ENCODE measurements around the gene VANGL1. TPM values are rescaled to one million over a fixed set of nuclear protein-coding genes. Genes with fewer than 3 reads are reported as not detected.

VANGL1 gene
- total RNA-seq, 1 donor from 2014 or later: 13.8 TPM

DNA sequence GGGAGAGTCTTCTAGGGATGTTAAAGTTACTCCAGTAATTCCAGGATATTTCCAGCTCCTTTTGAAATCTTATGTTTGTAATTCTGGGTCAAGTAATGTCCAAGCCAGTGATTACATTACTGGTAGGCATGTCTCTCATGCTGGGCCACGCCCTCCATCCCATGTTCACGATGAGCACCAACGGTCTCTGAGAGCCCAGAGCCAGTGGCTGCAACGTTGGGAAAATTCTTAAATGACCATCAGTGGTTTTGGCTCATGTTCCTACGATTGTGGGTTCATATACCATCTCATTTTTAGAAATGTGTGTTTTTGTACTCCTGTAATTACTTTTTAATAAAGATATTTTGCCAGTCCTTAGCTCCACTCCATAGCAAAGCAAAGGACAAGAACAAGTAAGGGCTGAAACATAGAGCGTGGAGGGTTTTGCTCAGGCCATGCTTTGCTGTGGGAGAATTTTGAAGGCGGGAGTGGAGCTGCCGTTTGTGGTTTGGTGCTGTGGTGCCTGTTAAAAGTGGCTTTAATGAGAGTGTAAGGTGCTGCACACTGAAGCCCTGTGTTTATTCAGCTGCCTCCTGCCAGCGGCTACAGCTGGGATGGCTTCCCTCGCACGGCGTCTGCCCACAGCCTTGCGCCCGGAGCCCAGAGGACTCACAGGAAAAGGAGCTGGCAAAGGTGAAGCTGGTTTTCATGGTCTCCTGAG, 28.9 kb downstream of the VANGL1 start:
- H3K4me1 Mint-ChIP-seq (ENCODE audit: low read depth, unreplicated experiment): peaks cover 39% of the 10 kb centered on the region
- Histone ChIP-seq H3K36me3 (ENCODE audit: insufficient read depth, low read length) (peaks cover 7% of the 10 kb centered on the region), H3K79me2 (ENCODE audit: insufficient read depth, low read length) (peaks cover 28% of the 10 kb centered on the region), H3K4me2 (ENCODE audit: low read length) (peak overlapping the region; percentile 78), H3K9me3 (ENCODE audit: insufficient read depth, low read depth, low read length) (peaks cover 9% of the 10 kb centered on the region), H3K4me1 (ENCODE audit: insufficient read depth, low read length) (peaks cover 38% of the 10 kb centered on the region), H3K4me3 (ENCODE audit: insufficient read depth, low read depth, low read length) (no peak overlapping the region), H3K9ac (ENCODE audit: low read length) (peak overlapping the region; percentile 54), H4K20me1 (ENCODE audit: insufficient read depth, low read length) (no peaks in the 10 kb centered on the region), H2AFZ (ENCODE audit: low read depth, low read length) (no peak overlapping the region), H3K27me3 (ENCODE audit: insufficient read depth, low read length) (no peaks in the 10 kb centered on the region), H3K27ac (ENCODE audit: low read depth, low read length) (peak overlapping the region; percentile 79)
- H3K9me3 Mint-ChIP-seq (ENCODE audit: unreplicated experiment): peaks cover 4% of the 10 kb centered on the region
- peaks cover 22% of the 10 kb centered on the region for H3K36me3 Mint-ChIP-seq (ENCODE audit: low read depth, unreplicated experiment)
- FAIRE-seq: no peak
- peak; percentile 78 for DNase-seq (ENCODE audit: low read depth)
- no peaks in the 10 kb centered on the region for H3K27me3 Mint-ChIP-seq (ENCODE audit: low read depth, unreplicated experiment)
- TF ChIP-seq, protein P1, sequence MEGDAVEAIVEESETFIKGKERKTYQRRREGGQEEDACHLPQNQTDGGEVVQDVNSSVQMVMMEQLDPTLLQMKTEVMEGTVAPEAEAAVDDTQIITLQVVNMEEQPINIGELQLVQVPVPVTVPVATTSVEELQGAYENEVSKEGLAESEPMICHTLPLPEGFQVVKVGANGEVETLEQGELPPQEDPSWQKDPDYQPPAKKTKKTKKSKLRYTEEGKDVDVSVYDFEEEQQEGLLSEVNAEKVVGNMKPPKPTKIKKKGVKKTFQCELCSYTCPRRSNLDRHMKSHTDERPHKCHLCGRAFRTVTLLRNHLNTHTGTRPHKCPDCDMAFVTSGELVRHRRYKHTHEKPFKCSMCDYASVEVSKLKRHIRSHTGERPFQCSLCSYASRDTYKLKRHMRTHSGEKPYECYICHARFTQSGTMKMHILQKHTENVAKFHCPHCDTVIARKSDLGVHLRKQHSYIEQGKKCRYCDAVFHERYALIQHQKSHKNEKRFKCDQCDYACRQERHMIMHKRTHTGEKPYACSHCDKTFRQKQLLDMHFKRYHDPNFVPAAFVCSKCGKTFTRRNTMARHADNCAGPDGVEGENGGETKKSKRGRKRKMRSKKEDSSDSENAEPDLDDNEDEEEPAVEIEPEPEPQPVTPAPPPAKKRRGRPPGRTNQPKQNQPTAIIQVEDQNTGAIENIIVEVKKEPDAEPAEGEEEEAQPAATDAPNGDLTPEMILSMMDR (IDR thresholded peaks at IDR 0.05; ENCODE audit: insufficient read depth, low read depth, low read length): no peak
- TF ChIP-seq EZH2 (IDR thresholded peaks at IDR 0.05; ENCODE audit: insufficient read depth, low read length): no peak
- peak overlapping the region; percentile 45 for H3K4me3 Mint-ChIP-seq (ENCODE audit: unreplicated experiment)
- H3K27ac Mint-ChIP-seq (ENCODE audit: unreplicated experiment): peak overlapping the region; percentile 67

DNA sequence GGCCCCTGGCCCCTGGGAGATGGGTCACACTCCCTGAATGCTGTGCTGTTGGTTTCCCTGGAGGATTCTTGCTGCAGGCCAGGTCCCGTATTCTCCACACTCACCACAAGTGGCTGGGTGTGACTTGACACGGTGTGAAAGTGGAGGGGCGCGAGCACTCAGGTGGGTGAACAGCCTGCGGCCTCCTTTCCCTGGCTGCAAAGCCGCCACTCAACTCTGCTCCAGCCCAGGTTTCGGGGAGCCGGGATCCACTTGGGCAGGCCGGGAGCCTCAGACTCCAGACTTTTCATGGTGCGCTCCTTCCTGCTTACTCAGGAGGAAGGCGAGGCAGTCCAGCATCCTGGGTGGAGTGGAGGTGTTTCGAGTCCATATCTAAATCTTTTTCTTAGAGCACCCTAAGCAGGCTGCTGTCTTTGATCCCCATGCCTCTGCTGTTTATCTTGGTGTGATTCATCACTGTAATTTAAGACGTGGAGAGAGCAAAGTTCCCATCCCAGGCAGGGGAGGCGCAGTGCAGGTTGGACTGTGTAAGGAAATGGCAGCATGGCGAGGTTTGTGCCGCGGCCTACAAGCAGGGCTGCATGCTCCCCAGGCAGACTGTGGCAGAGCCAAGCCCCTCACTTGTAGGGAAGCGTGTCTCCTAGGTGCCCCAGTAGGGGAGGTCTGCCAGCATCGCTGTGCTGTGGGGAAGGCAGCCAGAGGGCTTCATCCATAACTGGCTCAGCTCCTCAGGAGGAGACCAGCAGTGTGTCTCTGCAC, 29.6 kb downstream of the VANGL1 start:
- Histone ChIP-seq H3K9me3 (ENCODE audit: insufficient read depth, low read depth, low read length) (peaks cover 9% of the 10 kb centered on the region), H4K20me1 (ENCODE audit: insufficient read depth, low read length) (no peaks in the 10 kb centered on the region), H3K79me2 (ENCODE audit: insufficient read depth, low read length) (peaks cover 28% of the 10 kb centered on the region), H3K4me3 (ENCODE audit: insufficient read depth, low read depth, low read length) (peak overlapping the region; percentile 22), H2AFZ (ENCODE audit: low read depth, low read length) (peak overlapping the region; percentile 8), H3K4me2 (ENCODE audit: low read length) (peak overlapping the region; percentile 78), H3K9ac (ENCODE audit: low read length) (peak overlapping the region; percentile 54), H3K27ac (ENCODE audit: low read depth, low read length) (peak overlapping the region; percentile 79), H3K36me3 (ENCODE audit: insufficient read depth, low read length) (peaks cover 5% of the 10 kb centered on the region), H3K4me1 (ENCODE audit: insufficient read depth, low read length) (peaks cover 38% of the 10 kb centered on the region), H3K27me3 (ENCODE audit: insufficient read depth, low read length) (no peaks in the 10 kb centered on the region)
- DNase-seq (ENCODE audit: low read depth) (peak; percentile 72), FAIRE-seq (no peak)
- peaks cover 19% of the 10 kb centered on the region for H3K36me3 Mint-ChIP-seq (ENCODE audit: low read depth, unreplicated experiment)
- TF ChIP-seq, protein P1 (IDR thresholded peaks at IDR 0.05; ENCODE audit: insufficient read depth, low read depth, low read length): no peak
- no peak for TF ChIP-seq EZH2 (IDR thresholded peaks at IDR 0.05; ENCODE audit: insufficient read depth, low read length)
- H3K27me3 Mint-ChIP-seq (ENCODE audit: low read depth, unreplicated experiment): no peaks in the 10 kb centered on the region
- no peak overlapping the region for H3K27ac Mint-ChIP-seq (ENCODE audit: unreplicated experiment)
- H3K4me3 Mint-ChIP-seq (ENCODE audit: unreplicated experiment): no peak overlapping the region
- H3K4me1 Mint-ChIP-seq (ENCODE audit: low read depth, unreplicated experiment): peaks cover 39% of the 10 kb centered on the region
- H3K9me3 Mint-ChIP-seq (ENCODE audit: unreplicated experiment): peaks cover 4% of the 10 kb centered on the region
